ENCODE measurements around the gene POLR2M.

POLR2M gene

DNA sequence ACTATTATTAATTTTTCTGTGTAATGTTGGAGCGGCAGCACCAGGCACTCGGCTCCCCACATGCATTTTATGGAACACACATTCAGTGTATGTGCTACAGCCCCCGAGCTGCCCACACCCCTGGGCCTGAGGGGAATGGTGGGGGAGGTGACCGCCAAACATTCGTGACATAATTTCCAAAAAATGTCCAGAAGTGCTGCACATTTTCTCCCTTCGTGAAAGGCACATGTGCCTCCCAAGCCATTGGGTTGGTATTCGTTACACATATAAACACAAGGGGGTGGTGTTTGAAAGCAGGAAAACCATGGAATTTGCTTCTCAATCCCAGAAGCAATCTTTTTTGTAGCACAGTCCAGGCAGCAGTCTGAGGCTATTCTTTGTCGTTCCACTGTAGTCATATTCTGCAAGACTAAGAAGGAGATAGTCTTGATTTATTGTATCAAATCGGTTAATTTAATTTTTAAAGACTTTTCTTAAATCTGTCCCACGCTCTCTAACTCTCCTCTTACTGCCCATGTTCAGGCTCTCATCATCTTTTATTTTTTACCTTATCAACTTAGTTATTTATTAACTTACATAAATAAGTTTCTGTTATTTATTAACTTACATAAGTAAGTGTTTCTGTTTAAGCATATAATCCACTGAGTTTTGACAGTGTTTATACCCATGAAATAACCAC lies 39.2 kb upstream of the POLR2M start:
- H3K4me3 ChIP-seq (ENCODE audit: low read length): no peak overlapping the region
- DNase-seq (ENCODE audit: low read depth): no peak
- TF ChIP-seq, protein P1, sequence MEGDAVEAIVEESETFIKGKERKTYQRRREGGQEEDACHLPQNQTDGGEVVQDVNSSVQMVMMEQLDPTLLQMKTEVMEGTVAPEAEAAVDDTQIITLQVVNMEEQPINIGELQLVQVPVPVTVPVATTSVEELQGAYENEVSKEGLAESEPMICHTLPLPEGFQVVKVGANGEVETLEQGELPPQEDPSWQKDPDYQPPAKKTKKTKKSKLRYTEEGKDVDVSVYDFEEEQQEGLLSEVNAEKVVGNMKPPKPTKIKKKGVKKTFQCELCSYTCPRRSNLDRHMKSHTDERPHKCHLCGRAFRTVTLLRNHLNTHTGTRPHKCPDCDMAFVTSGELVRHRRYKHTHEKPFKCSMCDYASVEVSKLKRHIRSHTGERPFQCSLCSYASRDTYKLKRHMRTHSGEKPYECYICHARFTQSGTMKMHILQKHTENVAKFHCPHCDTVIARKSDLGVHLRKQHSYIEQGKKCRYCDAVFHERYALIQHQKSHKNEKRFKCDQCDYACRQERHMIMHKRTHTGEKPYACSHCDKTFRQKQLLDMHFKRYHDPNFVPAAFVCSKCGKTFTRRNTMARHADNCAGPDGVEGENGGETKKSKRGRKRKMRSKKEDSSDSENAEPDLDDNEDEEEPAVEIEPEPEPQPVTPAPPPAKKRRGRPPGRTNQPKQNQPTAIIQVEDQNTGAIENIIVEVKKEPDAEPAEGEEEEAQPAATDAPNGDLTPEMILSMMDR (conservative IDR thresholded peaks at IDR 0.05; ENCODE audit: low read depth, low read length): peak; percentile 62

DNA sequence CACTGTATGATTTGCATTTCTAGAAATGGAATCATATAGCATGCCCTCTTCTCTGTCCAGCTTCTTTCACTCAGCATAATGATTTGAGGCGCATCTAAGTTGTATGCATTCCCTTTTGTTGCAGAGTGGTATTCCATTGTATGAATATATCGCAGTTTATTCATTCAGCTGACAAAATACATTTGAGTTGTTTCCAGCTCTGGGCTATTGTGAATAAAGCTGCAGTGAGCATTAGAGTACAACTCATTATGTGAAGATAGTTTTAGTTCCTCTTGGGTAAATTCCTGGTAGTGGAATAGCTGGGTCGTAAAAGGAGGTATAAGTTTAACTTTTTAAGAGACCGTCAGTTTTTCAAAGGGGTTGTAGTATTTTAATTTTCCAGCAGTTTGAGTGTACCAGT lies 38.5 kb upstream of the POLR2M start:
- no peak overlapping the region for H3K4me3 ChIP-seq (ENCODE audit: low read length)
- TF ChIP-seq, protein P1 (conservative IDR thresholded peaks at IDR 0.05; ENCODE audit: low read depth, low read length): no peak
- no peak for DNase-seq (ENCODE audit: low read depth)

DNA sequence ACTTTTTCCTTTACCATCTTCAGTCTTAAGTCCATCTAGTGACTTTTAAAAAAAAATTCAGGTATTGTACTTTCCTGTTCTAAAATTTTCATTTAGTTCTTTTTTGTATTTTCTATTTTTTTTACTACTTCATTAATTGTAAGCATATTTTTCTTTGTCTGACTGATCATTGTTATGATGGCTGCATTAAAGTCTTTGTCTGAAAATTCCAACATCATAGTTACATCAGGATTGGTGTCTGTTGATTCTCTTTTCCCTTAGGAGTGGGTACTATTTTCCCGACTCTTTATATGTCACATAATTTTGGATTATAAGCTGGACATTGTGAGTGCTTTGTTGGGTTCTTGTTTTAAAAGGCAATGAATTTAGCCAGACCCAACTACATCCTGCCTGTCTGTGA lies 34.9 kb upstream of the POLR2M start:
- DNase-seq (ENCODE audit: low read depth): no peak
- no peak overlapping the region for H3K4me3 ChIP-seq (ENCODE audit: low read length)
- TF ChIP-seq, protein P1 (conservative IDR thresholded peaks at IDR 0.05; ENCODE audit: low read depth, low read length): no peak

DNA sequence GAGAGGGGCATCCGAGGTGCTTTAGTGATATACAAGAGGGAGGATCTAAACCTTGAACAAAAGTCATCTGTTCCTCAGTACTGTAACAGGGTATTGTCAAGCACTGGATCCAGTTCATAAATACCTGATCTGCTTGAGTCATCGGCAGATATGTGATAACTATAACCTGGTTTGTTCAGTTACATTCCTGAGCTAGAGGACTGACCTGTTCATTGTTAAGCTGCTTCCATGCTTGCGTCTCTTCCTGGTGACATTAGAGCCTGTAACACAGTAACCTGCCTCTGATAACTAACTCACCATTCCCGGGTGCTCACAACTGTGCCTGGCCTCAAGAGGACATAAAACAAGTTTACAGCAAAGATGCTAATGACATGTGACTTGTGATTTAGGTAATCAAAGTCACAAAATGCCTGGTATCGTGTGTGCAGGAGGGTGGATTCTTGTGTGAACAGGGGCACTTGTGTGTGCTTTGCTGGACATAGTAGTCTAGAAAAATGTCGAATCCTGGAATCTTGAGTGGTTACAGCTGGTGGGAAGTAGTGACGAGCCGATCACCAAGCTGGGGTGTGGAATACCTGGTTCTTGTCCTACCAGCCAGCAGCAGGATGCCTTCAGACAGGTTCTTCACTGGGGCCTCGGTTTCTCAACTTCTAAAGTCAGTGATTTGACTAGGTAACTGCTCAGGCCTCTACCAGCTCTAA lies 30.9 kb upstream of the POLR2M start:
- no peak overlapping the region for H3K4me3 ChIP-seq (ENCODE audit: low read length)
- TF ChIP-seq, protein P1 (conservative IDR thresholded peaks at IDR 0.05; ENCODE audit: low read depth, low read length): no peak
- no peak for DNase-seq (ENCODE audit: low read depth)

DNA sequence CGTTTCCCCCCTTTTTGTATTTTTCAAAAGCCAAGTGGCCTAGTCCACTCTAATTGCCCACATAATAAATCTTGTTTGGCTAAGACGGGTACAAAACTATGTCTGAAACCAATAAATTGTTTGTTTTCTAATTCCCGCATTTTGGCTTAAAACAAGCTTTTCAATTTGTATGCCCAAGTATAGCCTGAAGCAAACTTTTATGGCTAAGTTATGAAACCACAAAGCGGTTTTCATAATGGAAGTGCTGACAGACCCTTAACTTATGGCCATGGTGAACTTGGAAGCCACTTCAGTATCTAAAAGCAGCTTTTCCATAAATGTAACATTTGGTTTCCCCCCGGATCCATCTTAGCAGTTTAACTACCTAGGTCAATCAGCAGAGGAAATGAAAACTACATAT lies 29.9 kb upstream of the POLR2M start:
- TF ChIP-seq, protein P1 (conservative IDR thresholded peaks at IDR 0.05; ENCODE audit: low read depth, low read length): no peak
- DNase-seq (ENCODE audit: low read depth): no peak
- no peak overlapping the region for H3K4me3 ChIP-seq (ENCODE audit: low read length)

DNA sequence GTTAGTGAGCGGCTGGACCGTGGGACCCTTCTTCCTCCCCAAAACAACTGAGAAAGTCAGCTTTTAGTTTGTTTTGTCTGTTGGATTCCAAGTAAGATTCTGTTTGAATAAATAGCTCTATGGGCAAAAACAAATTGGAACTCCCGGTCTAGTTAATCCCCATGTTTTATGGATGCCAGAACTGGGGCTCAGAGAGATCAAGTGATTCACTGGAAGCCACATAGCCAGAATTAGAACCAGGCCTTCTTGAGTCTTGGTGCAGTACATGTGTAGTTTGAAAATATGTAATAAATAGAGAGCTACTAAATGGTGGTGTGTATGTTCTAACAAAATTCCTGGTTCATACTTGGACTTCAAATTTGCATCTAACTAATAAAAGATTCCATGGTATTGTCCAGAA lies 29.3 kb upstream of the POLR2M start:
- TF ChIP-seq, protein P1 (conservative IDR thresholded peaks at IDR 0.05; ENCODE audit: low read depth, low read length): no peak
- DNase-seq (ENCODE audit: low read depth): no peak
- H3K4me3 ChIP-seq (ENCODE audit: low read length): no peak overlapping the region

DNA sequence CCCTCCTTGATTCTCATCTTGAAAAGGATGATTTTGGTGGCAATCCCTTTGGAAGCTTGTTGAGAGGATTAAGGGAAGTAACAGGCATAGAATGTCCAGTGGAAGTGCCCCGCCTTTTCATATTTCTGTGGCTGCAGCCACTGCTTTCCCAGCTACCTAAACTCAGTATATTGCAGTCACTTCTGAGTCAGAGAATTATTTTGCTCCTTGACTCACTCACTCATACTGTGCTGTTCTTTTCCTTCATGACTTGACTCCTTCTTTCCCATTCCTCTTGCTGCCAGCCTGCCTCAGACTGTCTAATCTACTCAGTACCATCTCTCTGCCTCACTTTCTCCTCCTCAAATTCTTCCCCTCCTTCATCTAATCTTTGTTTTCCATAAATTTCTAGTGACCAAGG lies 26.5 kb upstream of the POLR2M start:
- DNase-seq (ENCODE audit: low read depth): no peak
- TF ChIP-seq, protein P1 (conservative IDR thresholded peaks at IDR 0.05; ENCODE audit: low read depth, low read length): no peak
- no peak overlapping the region for H3K4me3 ChIP-seq (ENCODE audit: low read length)
